Vagina (tissue), 2 donors: ENCODE measurements around the gene INKA2. TPM values are rescaled to one million over a fixed set of nuclear protein-coding genes. Genes with fewer than 3 reads are reported as not detected.

Source experiments
- DNase-seq, 2 donors: peaks; one replicate each; pipeline ENCODE4 v3.0.0-alpha.2; 2017; ENCODE audit errors: extremely low spot score in 2 of 2
- H3K27ac ChIP-seq: fragments of 200-600 bp; sonication (generic); one replicate; pipeline ENCODE4 v1.5.1; 2019
- H3K27me3 ChIP-seq: fragments of 200-600 bp; sonication (generic); one replicate; pipeline ENCODE4 v1.5.1; 2019
- H3K36me3 ChIP-seq, 2 donors: fragments of 200-600 bp; sonication (generic); one replicate each; pipeline ENCODE4 v1.5.1; 2017 to 2019
- H3K4me1 ChIP-seq: fragments of 200-600 bp; sonication (generic); one replicate; pipeline ENCODE4 v1.5.1; 2019
- H3K4me3 ChIP-seq, 2 donors: fragments of 200-600 bp; sonication (generic); 1 replicate in 1 of 2; 2 replicates in 1 of 2; pipeline ENCODE4 v1.5.1; 2016 to 2019
- H3K9me3 ChIP-seq: fragments of 200-600 bp; sonication (generic); one replicate; pipeline ENCODE4 v1.5.1; 2019
- CTCF ChIP-seq, 3 experiments: fragments of 450-650 bp in 2 of 3; fragments of 200-600 bp in 1 of 3; sonication (generic) in 1 of 3; IDR thresholded peaks; one replicate each; pipeline ENCODE4 v1.5.1; 2017 to 2019; ENCODE audit warnings: antibody characterized with exemption in 3 of 3, mild to moderate bottlenecking in 2 of 3, moderate library complexity in 2 of 3
- POLR2A ChIP-seq, 2 donors: fragments of 450-650 bp; IDR thresholded peaks; one replicate each; pipeline ENCODE4 v1.6.1; 2017; ENCODE audit warnings: antibody characterized with exemption in 2 of 2, mild to moderate bottlenecking in 2 of 2, moderate library complexity in 2 of 2
- POLR2AphosphoS5 ChIP-seq, 2 donors: sonication (generic); formaldehyde crosslinking; IDR thresholded peaks; one replicate each; pipeline ENCODE4 v1.9.0; 2017; ENCODE audit warnings: antibody characterized with exemption in 2 of 2, mild to moderate bottlenecking in 2 of 2, low read depth in 1 of 2; ENCODE audit not compliant: insufficient read depth in 1 of 2
- intact Hi-C: fragments of 100-400 bp; cut with DNase I; formaldehyde crosslinking; loops from one replicate; pipeline ENCODE4 v1.15.1; 2023
- total RNA-seq: library from RNA; depleted of rRNA; stranded (reverse); fragments of >200 nt; gene quantifications from one replicate; pipeline ENCODE4 v1.2.3, GENCODE V29; 2016

The INKA2 gene
- total RNA-seq, 1 donor from 2014 or later = 6.1 TPM

- Histone ChIP-seq H3K27me3 (no peaks in the 10 kb centered on the region), H3K27ac (no peak overlapping the region), H3K9me3 (no peaks in the 10 kb centered on the region), H3K4me1 (peaks cover 6% of the 10 kb centered on the region), H3K36me3 (peaks cover 0 to 62% of the 10 kb centered on the region in 2 donors), H3K4me3 (no peak overlapping the region)
- intact Hi-C loops = loop anchor here (10.0 kb wide), 1 partner anchor 48 kb away; no protein-coding TSS in a partner anchor
- no peak for TF ChIP-seq POLR2A (IDR thresholded peaks at IDR 0.05)
- no peak for TF ChIP-seq POLR2AphosphoS5 (IDR thresholded peaks at IDR 0.05; ENCODE audit: insufficient read depth in 1 of 2, low read depth in 1 of 2)
- no peak for TF ChIP-seq CTCF (IDR thresholded peaks at IDR 0.05)
- DNase-seq = no peak
Observed at GRCh38 chr1:111762332-111762731, 23.1 kb upstream of the INKA2 start.

- intact Hi-C loops = loop anchor here (10.0 kb wide), 1 partner anchor 47 kb away; no protein-coding TSS in a partner anchor
- no peak for TF ChIP-seq CTCF (IDR thresholded peaks at IDR 0.05)
- TF ChIP-seq POLR2A (IDR thresholded peaks at IDR 0.05) = no peak
- TF ChIP-seq POLR2AphosphoS5 (IDR thresholded peaks at IDR 0.05; ENCODE audit: insufficient read depth in 1 of 2, low read depth in 1 of 2) = no peak
Observed at GRCh38 chr1:111761717-111762116, 22.5 kb upstream of the INKA2 start.

GRCh38 chr1:111758373-111758772 is 19.2 kb upstream of the INKA2 start:
- no peak overlapping the region for H3K27ac ChIP-seq
- H3K9me3 ChIP-seq = no peaks in the 10 kb centered on the region
- H3K27me3 ChIP-seq = no peaks in the 10 kb centered on the region
- intact Hi-C loops = no loop called here
- peaks cover 25% of the 10 kb centered on the region for H3K4me1 ChIP-seq
- H3K36me3 ChIP-seq = peaks cover 0 to 28% of the 10 kb centered on the region in 2 donors
- no peak overlapping the region for H3K4me3 ChIP-seq
- TF ChIP-seq POLR2A (IDR thresholded peaks at IDR 0.05) (no peak), CTCF (IDR thresholded peaks at IDR 0.05) (no peak), POLR2AphosphoS5 (IDR thresholded peaks at IDR 0.05; ENCODE audit: insufficient read depth in 1 of 2, low read depth in 1 of 2) (no peak)
- no peak for DNase-seq

More at GRCh38 chr1:111761717-111762116, 22.5 kb upstream of the INKA2 start:
- no peaks in the 10 kb centered on the region for H3K27me3 ChIP-seq
- no peak overlapping the region for H3K27ac ChIP-seq
- no peak for DNase-seq
- peaks cover 12% of the 10 kb centered on the region for H3K4me1 ChIP-seq
- peaks cover 0 to 56% of the 10 kb centered on the region in 2 donors for H3K36me3 ChIP-seq
- no peak overlapping the region for H3K4me3 ChIP-seq
- no peaks in the 10 kb centered on the region for H3K9me3 ChIP-seq

GRCh38 chr1:111756124-111756513 is 16.9 kb upstream of the INKA2 start:
- Histone ChIP-seq H3K9me3 (no peaks in the 10 kb centered on the region), H3K27ac (peak overlapping the region; percentile 94), H3K36me3 (peaks cover 0 to 6% of the 10 kb centered on the region in 2 donors), H3K27me3 (no peaks in the 10 kb centered on the region), H3K4me3 (peak overlapping the region; percentile 91 to 96), H3K4me1 (peaks cover 25% of the 10 kb centered on the region)
- TF ChIP-seq POLR2A (IDR thresholded peaks at IDR 0.05) = no peak
- TF ChIP-seq CTCF (IDR thresholded peaks at IDR 0.05) = no peak
- intact Hi-C loops = no loop called here
- no peak for DNase-seq

GRCh38 chr1:111755331-111756123 is 16.3 kb upstream of the INKA2 start, which contains the start of gene DDX20:
Gene DDX20 (plus strand): TSS chr1:111755901. CDS start chr1:111755925, 24 bp downstream.
- Histone ChIP-seq H3K4me3 (peak within 1 kb of the TSS; percentile 91 to 96), H3K27me3 (no peaks in the 10 kb centered on the region), H3K27ac (peak within 1 kb of the TSS; percentile 94), H3K4me1 (peaks cover 25% of the 10 kb centered on the region), H3K36me3 (peaks cover 0 to under 1% of the 10 kb centered on the region in 2 donors), H3K9me3 (no peaks in the 10 kb centered on the region)
- DNase-seq = peak in 1 of 2 donors; percentile 96
- intact Hi-C loops = no loop called here
- TF ChIP-seq POLR2A (IDR thresholded peaks at IDR 0.05) (peak in 1 of 2 donors; percentile 34), CTCF (IDR thresholded peaks at IDR 0.05) (peak; percentile 94 to 99 (median 94)), POLR2AphosphoS5 (IDR thresholded peaks at IDR 0.05; ENCODE audit: insufficient read depth in 1 of 2, low read depth in 1 of 2) (peak; percentile 59 to 84)
